ENCODE measurements around the gene ASCL4.

DNA sequence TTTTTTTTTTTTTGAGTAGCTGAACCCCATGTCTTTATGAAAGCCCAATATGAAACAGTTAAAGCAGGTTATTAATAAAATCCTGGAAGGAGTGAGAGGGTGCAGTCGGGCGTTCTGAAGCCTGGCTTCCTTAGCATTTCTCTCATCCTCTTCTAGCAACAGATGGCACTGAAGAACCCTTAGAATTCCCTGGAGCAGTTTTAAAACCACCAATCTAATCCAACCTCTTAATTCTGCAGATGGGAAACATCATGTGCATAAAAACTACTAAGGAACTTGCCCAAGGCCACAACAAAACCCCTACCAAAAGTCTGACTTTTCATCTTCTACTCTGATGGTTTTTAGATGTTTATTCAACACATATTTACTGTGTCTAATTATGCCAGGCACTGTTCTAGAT is 38.7 kb upstream of the ASCL4 start:
- TF ChIP-seq EZH2phosphoT487 (IDR thresholded peaks at IDR 0.05; ENCODE audit: borderline replicate concordance, low read length), result no peak
- TF ChIP-seq, protein P1, sequence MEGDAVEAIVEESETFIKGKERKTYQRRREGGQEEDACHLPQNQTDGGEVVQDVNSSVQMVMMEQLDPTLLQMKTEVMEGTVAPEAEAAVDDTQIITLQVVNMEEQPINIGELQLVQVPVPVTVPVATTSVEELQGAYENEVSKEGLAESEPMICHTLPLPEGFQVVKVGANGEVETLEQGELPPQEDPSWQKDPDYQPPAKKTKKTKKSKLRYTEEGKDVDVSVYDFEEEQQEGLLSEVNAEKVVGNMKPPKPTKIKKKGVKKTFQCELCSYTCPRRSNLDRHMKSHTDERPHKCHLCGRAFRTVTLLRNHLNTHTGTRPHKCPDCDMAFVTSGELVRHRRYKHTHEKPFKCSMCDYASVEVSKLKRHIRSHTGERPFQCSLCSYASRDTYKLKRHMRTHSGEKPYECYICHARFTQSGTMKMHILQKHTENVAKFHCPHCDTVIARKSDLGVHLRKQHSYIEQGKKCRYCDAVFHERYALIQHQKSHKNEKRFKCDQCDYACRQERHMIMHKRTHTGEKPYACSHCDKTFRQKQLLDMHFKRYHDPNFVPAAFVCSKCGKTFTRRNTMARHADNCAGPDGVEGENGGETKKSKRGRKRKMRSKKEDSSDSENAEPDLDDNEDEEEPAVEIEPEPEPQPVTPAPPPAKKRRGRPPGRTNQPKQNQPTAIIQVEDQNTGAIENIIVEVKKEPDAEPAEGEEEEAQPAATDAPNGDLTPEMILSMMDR (IDR thresholded peaks at IDR 0.05; ENCODE audit: low read depth, low read length, poor library complexity, severe bottlenecking), result no peak

Data from DOHH2 (cell line).